GM23248 (cell line): ENCODE measurements around the gene SDK2.
"Not testable (repeated sequence)": the region's sequence is repeated elsewhere in the genome, so short reads cannot be mapped to it uniquely, and the experiment has no call there.

Experiments
- EZH2 ChIP-seq: fragments of 200-600 bp; sonication (generic); IDR thresholded peaks from 2 replicates; pipeline ENCODE4 v1.6.1; 2018; ENCODE audit warnings: antibody characterized with exemption, mild to moderate bottlenecking; ENCODE audit not compliant: insufficient read depth, poor library complexity, severe bottlenecking
- EZH2phosphoT487 ChIP-seq: fragments of 200-600 bp; sonication (generic); IDR thresholded peaks from 2 replicates; pipeline ENCODE4 v1.6.1; 2018; ENCODE audit warnings: antibody characterized with exemption, moderate library complexity, mild to moderate bottlenecking, low read depth; ENCODE audit not compliant: insufficient read depth

DNA sequence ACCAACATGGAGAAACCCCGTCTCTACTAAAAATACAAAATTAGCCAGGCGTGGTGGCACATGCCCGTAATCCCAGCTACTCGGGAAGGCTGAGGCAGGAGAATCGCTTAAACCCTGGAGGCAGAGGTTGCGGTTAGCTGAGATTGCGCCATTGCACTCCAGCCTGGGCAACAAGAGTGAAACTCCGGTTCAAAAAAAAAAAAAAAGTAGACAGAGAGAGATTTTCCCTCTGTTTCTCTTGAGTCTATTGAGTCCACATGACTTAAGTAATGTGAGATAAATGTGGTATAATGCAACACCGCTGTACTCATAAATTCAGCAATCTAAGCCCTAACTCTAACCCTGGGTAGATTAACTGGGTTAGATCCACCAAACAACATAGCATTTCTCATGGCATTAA, 310.8 kb downstream of the SDK2 start:
- TF ChIP-seq EZH2phosphoT487, EZH2: not testable (repeated sequence)
